GM19468 (cell line): ENCODE data around the gene ADCY7.

Experiments
- ATAC-seq: cut with Tn5 transposase; IDR thresholded peaks from one replicate; pipeline ENCODE4 v1.9.1; 2021; ENCODE audit warnings: mild to moderate bottlenecking, moderate library complexity, moderate number of reproducible peaks; ENCODE audit not compliant: unreplicated experiment; ENCODE audit errors: extremely low read depth

Gene ADCY7

GRCh38 chr16:50360033-50360778 lies 93.9 kb downstream of the ADCY7 start:
- no peak for ATAC-seq

GRCh38 chr16:50360779-50361178 lies 94.4 kb downstream of the ADCY7 start:
- no peak for ATAC-seq

- no peak for ATAC-seq
These were observed 97.3 kb downstream of the ADCY7 start for GRCh38 chr16:50363656-50364055.

GRCh38 chr16:50365791-50366575 lies 99.6 kb downstream of the ADCY7 start:
- no peak for ATAC-seq
